Effector CD8-positive, alpha-beta T cell (primary cell): ENCODE data around the gene DOCK10.

ENCODE experiments used
- DNase-seq: peaks from one replicate; lab custom pipeline; 2025; lab: John Stamatoyannopoulos, UW

The DOCK10 gene

GRCh38 chr2:224837066-224837465 is 205.2 kb downstream of the DOCK10 start:
- no peak for DNase-seq

GRCh38 chr2:224836263-224836662 is 206.0 kb downstream of the DOCK10 start:
- DNase-seq: no peak

- no peak for DNase-seq
Measured at GRCh38 chr2:224835405-224835804, 206.9 kb downstream of the DOCK10 start.

GRCh38 chr2:224833986-224834385 is 208.3 kb downstream of the DOCK10 start:
- no peak for DNase-seq

GRCh38 chr2:224832207-224832606 is 210.1 kb downstream of the DOCK10 start:
- DNase-seq: no peak

- no peak for DNase-seq
Measured at GRCh38 chr2:224831530-224831929, 210.7 kb downstream of the DOCK10 start.

GRCh38 chr2:224820283-224820991 is 221.8 kb downstream of the DOCK10 start:
- DNase-seq: no peak

GRCh38 chr2:224819075-224819474 is 223.2 kb downstream of the DOCK10 start:
- DNase-seq: no peak

- DNase-seq: no peak
Measured at GRCh38 chr2:224817676-224818075, 224.6 kb downstream of the DOCK10 start.

GRCh38 chr2:224816816-224817215 is 225.5 kb downstream of the DOCK10 start:
- no peak for DNase-seq

GRCh38 chr2:224813578-224813977 is 228.7 kb downstream of the DOCK10 start:
- DNase-seq: no peak

- DNase-seq: no peak
Measured at GRCh38 chr2:224807153-224807964, 234.9 kb downstream of the DOCK10 start.

GRCh38 chr2:224803930-224804329 is 238.3 kb downstream of the DOCK10 start:
- DNase-seq: no peak

- no peak for DNase-seq
Measured at GRCh38 chr2:224802407-224802806, 239.9 kb downstream of the DOCK10 start.

- DNase-seq: no peak
Measured at GRCh38 chr2:224801360-224801759, 240.9 kb downstream of the DOCK10 start.

GRCh38 chr2:224799691-224800090 is 242.6 kb downstream of the DOCK10 start:
- DNase-seq: no peak

GRCh38 chr2:224798180-224798579 is 244.1 kb downstream of the DOCK10 start:
- DNase-seq: no peak

GRCh38 chr2:224796695-224797305 is 245.5 kb downstream of the DOCK10 start:
- no peak for DNase-seq

- no peak for DNase-seq
Measured at GRCh38 chr2:224793946-224794345, 248.3 kb downstream of the DOCK10 start.

- DNase-seq: no peak
Measured at GRCh38 chr2:224786848-224787247, 255.4 kb downstream of the DOCK10 start.

- DNase-seq: no peak
Measured at GRCh38 chr2:224781400-224781799, 260.9 kb downstream of the DOCK10 start.

GRCh38 chr2:224780823-224781222 is 261.4 kb downstream of the DOCK10 start:
- DNase-seq: no peak

GRCh38 chr2:224780106-224780505 is 262.2 kb downstream of the DOCK10 start:
- no peak for DNase-seq
